Measurements from ENCODE around the gene C4BPA.
A peak's percentile ranks its signal among the peaks of the same experiment; 100 is the strongest.

The C4BPA gene

DNA sequence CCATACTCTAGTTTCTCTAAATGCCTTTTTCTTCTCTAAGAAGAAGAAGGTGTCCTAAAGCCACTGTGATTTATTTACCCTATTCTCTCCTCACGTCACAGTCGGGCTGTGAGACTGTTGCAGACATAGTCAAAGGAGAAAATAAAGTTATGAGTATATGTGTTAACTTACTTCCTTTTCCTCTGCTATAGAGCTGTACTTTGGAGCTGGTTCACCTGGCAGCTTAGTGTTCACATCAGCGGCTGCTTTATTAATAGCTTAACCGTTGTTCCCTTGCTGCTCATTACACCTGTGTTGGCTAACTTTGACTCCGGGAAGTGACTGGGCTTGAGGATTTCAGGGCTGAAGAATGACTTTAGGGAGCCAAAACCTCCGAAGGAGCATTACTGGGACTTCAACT is 47.4 kb upstream of the C4BPA start:
- Histone ChIP-seq H3F3A (ENCODE audit: insufficient read depth, low read length) (peaks cover 42% of the 10 kb centered on the region), H3K27me3 (replicated peaks; ENCODE audit: insufficient read depth, low read length) (no peaks in the 10 kb centered on the region), H3K27ac (ENCODE audit: low read length) (no peak overlapping the region), H3K4me3 (ENCODE audit: low read length) (no peak overlapping the region), H3K9me2 (replicated peaks; ENCODE audit: insufficient read depth, low read length) (no peaks in the 10 kb centered on the region), H3K4me1 (ENCODE audit: low read length) (peaks cover 34% of the 10 kb centered on the region), H3K9ac (ENCODE audit: low read length) (no peak overlapping the region), H2AFZ (ENCODE audit: low read length) (no peak overlapping the region), H3K4me2 (ENCODE audit: low read depth, low read length) (no peak overlapping the region), H3K79me2 (ENCODE audit: low read length) (no peaks in the 10 kb centered on the region), H3K9me3 (replicated peaks; ENCODE audit: insufficient read depth, low read length) (no peaks in the 10 kb centered on the region), H3K36me3 (replicated peaks; ENCODE audit: insufficient read depth, low read length) (no peaks in the 10 kb centered on the region), H4K20me1 (ENCODE audit: insufficient read depth, low read length) (no peaks in the 10 kb centered on the region)
- TF ChIP-seq EZH2 (optimal IDR thresholded peaks at IDR 0.05; ENCODE audit: low read depth, low read length) (no peak), EZH2phosphoT487 (IDR thresholded peaks at IDR 0.05; ENCODE audit: low read length) (no peak)
- TF ChIP-seq, protein P1, sequence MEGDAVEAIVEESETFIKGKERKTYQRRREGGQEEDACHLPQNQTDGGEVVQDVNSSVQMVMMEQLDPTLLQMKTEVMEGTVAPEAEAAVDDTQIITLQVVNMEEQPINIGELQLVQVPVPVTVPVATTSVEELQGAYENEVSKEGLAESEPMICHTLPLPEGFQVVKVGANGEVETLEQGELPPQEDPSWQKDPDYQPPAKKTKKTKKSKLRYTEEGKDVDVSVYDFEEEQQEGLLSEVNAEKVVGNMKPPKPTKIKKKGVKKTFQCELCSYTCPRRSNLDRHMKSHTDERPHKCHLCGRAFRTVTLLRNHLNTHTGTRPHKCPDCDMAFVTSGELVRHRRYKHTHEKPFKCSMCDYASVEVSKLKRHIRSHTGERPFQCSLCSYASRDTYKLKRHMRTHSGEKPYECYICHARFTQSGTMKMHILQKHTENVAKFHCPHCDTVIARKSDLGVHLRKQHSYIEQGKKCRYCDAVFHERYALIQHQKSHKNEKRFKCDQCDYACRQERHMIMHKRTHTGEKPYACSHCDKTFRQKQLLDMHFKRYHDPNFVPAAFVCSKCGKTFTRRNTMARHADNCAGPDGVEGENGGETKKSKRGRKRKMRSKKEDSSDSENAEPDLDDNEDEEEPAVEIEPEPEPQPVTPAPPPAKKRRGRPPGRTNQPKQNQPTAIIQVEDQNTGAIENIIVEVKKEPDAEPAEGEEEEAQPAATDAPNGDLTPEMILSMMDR (IDR thresholded peaks at IDR 0.05; ENCODE audit: low read length), result no peak
- no peak for DNase-seq

DNA sequence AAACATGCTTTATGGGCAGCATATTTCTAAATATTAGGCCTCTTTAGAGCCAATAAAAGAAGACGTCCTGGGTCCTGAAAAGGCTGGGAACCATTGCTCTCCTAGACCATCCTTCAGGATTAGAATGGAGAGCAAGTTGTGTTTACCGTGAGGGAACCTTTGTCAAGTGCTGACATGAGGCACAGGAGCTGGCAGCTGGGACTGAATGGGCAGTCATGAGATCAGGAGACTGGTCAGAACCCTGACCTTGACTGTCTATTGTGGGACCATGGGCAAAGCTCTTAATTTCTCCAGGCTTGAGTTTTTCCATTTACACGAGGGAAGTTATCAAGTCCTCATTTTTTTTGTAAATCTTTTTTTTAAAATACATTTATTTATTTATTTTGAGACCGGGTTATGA is 45.8 kb upstream of the C4BPA start:
- Histone ChIP-seq H3K9ac (ENCODE audit: low read length) (no peak overlapping the region), H3K4me3 (ENCODE audit: low read length) (no peak overlapping the region), H3K4me1 (ENCODE audit: low read length) (peaks cover 34% of the 10 kb centered on the region), H3K9me2 (replicated peaks; ENCODE audit: insufficient read depth, low read length) (no peaks in the 10 kb centered on the region), H3K79me2 (ENCODE audit: low read length) (no peaks in the 10 kb centered on the region), H3K4me2 (ENCODE audit: low read depth, low read length) (no peak overlapping the region), H3K27ac (ENCODE audit: low read length) (no peak overlapping the region; the same call in 1 of the 2 replicates), H2AFZ (ENCODE audit: low read length) (no peak overlapping the region), H3K9me3 (replicated peaks; ENCODE audit: insufficient read depth, low read length) (no peaks in the 10 kb centered on the region), H3K36me3 (replicated peaks; ENCODE audit: insufficient read depth, low read length) (no peaks in the 10 kb centered on the region), H4K20me1 (ENCODE audit: insufficient read depth, low read length) (no peaks in the 10 kb centered on the region), H3K27me3 (replicated peaks; ENCODE audit: insufficient read depth, low read length) (no peaks in the 10 kb centered on the region), H3F3A (ENCODE audit: insufficient read depth, low read length) (peaks cover 30% of the 10 kb centered on the region)
- DNase-seq, result no peak
- no peak for TF ChIP-seq EZH2 (optimal IDR thresholded peaks at IDR 0.05; ENCODE audit: low read depth, low read length)
- no peak for TF ChIP-seq EZH2phosphoT487 (IDR thresholded peaks at IDR 0.05; ENCODE audit: low read length)
- TF ChIP-seq, protein P1 (IDR thresholded peaks at IDR 0.05; ENCODE audit: low read length), result no peak

DNA sequence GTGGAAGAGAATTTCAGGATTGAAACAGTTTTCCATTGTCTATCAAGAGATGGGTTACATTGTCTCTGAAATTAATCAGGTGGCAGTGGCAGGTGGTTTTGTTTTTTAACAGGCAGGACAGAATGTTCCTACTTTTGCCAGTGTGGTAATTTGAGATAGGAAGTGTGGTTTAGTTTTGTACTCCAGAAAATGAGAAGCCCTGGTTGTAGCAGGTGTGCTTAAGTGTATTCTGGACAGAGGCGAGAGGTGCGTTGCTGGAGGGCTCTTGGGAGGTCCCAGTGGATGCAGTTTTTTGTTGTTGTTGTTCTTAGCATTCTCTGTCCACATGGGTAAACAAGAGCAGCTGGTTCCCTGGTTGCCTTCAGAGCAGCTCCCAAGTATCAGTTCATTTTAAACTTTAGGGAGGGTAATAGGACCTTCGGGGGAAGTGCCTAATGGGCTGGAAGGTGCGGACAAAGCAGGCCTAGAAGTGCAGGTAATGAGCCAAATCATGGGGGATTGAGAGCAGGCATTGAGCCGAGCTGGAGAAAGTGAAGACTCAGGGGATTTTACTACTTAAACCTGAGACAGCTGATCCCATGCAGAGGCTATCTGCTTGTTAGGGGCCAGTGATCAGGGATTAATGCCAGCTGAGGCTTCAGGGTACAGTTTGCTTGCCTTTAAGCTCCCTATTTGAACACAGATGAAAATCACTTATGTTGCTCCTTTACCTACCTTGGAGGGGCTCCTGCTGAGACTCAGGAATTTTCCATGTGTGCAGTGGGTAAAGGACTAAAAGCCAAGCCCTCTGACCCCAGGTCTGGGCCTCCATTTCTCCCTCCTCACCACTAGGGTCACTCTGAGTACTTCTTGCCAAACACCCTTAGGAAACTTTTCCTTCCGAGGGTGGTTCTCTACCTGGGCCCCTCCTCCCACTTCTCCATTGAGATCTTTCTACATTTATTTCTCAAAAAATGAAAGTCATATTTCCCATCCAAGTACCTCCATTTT is 44.9 kb upstream of the C4BPA start:
- no peaks in the 10 kb centered on the region for H3K27me3 ChIP-seq (replicated peaks; ENCODE audit: insufficient read depth, low read length)
- no peak overlapping the region for H3K4me3 ChIP-seq (ENCODE audit: low read length)
- peaks cover 24% of the 10 kb centered on the region for H3F3A ChIP-seq (ENCODE audit: insufficient read depth, low read length)
- H3K4me1 ChIP-seq (ENCODE audit: low read length), result peaks cover 32% of the 10 kb centered on the region
- no peaks in the 10 kb centered on the region for H3K9me2 ChIP-seq (replicated peaks; ENCODE audit: insufficient read depth, low read length)
- H3K9me3 ChIP-seq (replicated peaks; ENCODE audit: insufficient read depth, low read length), result no peaks in the 10 kb centered on the region
- no peak for TF ChIP-seq EZH2 (optimal IDR thresholded peaks at IDR 0.05; ENCODE audit: low read depth, low read length)
- TF ChIP-seq, protein P1 (IDR thresholded peaks at IDR 0.05; ENCODE audit: low read length), result peak; percentile 38
- DNase-seq, result peak; percentile 57
- H4K20me1 ChIP-seq (ENCODE audit: insufficient read depth, low read length), result no peaks in the 10 kb centered on the region
- no peak overlapping the region for H2AFZ ChIP-seq (ENCODE audit: low read length)
- H3K4me2 ChIP-seq (ENCODE audit: low read depth, low read length), result peak overlapping the region; percentile 22; the same call in 1 of the 2 replicates
- no peak overlapping the region for H3K9ac ChIP-seq (ENCODE audit: low read length)
- H3K79me2 ChIP-seq (ENCODE audit: low read length), result no peaks in the 10 kb centered on the region
- no peaks in the 10 kb centered on the region for H3K36me3 ChIP-seq (replicated peaks; ENCODE audit: insufficient read depth, low read length)
- H3K27ac ChIP-seq (ENCODE audit: low read length), result peak overlapping the region; percentile 27; the same call in 1 of the 2 replicates
